ENCODE results near the gene RHOT2.

- TF ChIP-seq, protein P1, sequence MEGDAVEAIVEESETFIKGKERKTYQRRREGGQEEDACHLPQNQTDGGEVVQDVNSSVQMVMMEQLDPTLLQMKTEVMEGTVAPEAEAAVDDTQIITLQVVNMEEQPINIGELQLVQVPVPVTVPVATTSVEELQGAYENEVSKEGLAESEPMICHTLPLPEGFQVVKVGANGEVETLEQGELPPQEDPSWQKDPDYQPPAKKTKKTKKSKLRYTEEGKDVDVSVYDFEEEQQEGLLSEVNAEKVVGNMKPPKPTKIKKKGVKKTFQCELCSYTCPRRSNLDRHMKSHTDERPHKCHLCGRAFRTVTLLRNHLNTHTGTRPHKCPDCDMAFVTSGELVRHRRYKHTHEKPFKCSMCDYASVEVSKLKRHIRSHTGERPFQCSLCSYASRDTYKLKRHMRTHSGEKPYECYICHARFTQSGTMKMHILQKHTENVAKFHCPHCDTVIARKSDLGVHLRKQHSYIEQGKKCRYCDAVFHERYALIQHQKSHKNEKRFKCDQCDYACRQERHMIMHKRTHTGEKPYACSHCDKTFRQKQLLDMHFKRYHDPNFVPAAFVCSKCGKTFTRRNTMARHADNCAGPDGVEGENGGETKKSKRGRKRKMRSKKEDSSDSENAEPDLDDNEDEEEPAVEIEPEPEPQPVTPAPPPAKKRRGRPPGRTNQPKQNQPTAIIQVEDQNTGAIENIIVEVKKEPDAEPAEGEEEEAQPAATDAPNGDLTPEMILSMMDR (IDR thresholded peaks at IDR 0.05), result no peak
- no peak for TF ChIP-seq POLR2A (IDR thresholded peaks at IDR 0.05)
Measured at GRCh38 chr16:715477-716199, 47.7 kb downstream of the RHOT2 start.

Measured in testis (tissue), 2 donors.